Measurements from ENCODE around the gene DLGAP1.

DNA sequence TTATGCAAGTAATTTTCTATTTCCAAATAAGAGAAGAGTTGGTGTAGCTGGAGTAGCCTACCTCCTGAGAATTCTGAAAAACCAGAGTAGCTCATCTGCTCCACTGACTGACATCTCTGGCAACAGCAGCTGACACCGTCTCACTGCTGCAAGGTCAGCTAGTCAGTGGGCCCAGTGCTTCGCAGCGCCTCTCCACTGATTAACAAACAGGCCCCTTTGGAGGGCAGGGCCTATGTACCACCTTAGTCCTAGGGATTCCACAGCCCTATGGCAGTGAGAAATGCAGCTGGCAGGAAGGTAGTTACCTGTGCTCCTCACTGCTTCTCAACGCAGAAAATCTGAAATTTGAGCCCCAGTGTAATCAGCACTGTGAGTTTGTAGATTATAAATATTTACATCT is 97.5 kb downstream of the DLGAP1 start:
- TF ChIP-seq CTCF (IDR thresholded peaks at IDR 0.05; ENCODE audit: low read length): no peak
- no peak for TF ChIP-seq EZH2 (IDR thresholded peaks at IDR 0.05; ENCODE audit: borderline replicate concordance, low read length)

Measured in OCI-LY1 (cell line).